Subcutaneous abdominal adipose tissue (tissue), 5 donors: ENCODE measurements around the gene HEMK1.

Experiments used
- H3K27ac ChIP-seq: one replicate; pipeline ENCODE4 v1.7.0; 2013; ENCODE audit warnings: low read depth, mild to moderate bottlenecking, inconsistent platforms, low read length, moderate library complexity
- H3K27me3 ChIP-seq, 5 donors: one replicate each; pipeline ENCODE4 v1.7.0; 2013; ENCODE audit warnings: low read length in 5 of 5, inconsistent platforms in 1 of 5; ENCODE audit not compliant: control insufficient read depth in 5 of 5, insufficient read depth in 4 of 5
- H3K36me3 ChIP-seq, 5 donors: one replicate each; pipeline ENCODE4 v1.7.0; 2013; ENCODE audit warnings: low read length in 5 of 5; ENCODE audit not compliant: control insufficient read depth in 5 of 5, insufficient read depth in 5 of 5
- H3K4me1 ChIP-seq, 5 donors: one replicate each; pipeline ENCODE4 v1.7.0; 2013; ENCODE audit warnings: low read length in 5 of 5, mild to moderate bottlenecking in 3 of 5, moderate library complexity in 1 of 5; ENCODE audit not compliant: control insufficient read depth in 5 of 5, insufficient read depth in 5 of 5
- H3K4me3 ChIP-seq, 5 donors: one replicate each; pipeline ENCODE4 v1.7.0; 2013; ENCODE audit warnings: low read length in 5 of 5, low read depth in 1 of 5
- H3K9ac ChIP-seq, 5 donors: one replicate each; pipeline ENCODE4 v1.7.0; 2013; ENCODE audit warnings: low read length in 5 of 5, mild to moderate bottlenecking in 4 of 5, moderate library complexity in 3 of 5
- H3K9me3 ChIP-seq, 5 donors: one replicate each; pipeline ENCODE4 v1.7.0; 2013; ENCODE audit warnings: low read length in 5 of 5; ENCODE audit not compliant: control insufficient read depth in 5 of 5
- donor health status: healthy.
- donor health status: healthy.
- donor health status: healthy.
- donor health status: healthy.
- donor health status: healthy.

Gene HEMK1

GRCh38 chr3:50545781-50546180 lies 23.5 kb upstream of the HEMK1 start:
- H3K4me1 ChIP-seq, result no peaks in the 10 kb centered on the region
- H3K27me3 ChIP-seq, result no peaks in the 10 kb centered on the region
- no peak overlapping the region for H3K4me3 ChIP-seq
- no peaks in the 10 kb centered on the region for H3K9me3 ChIP-seq
- H3K9ac ChIP-seq, result no peak overlapping the region
- no peak overlapping the region for H3K27ac ChIP-seq
- no peaks in the 10 kb centered on the region for H3K36me3 ChIP-seq

- Histone ChIP-seq H3K9me3 (no peaks in the 10 kb centered on the region), H3K36me3 (no peaks in the 10 kb centered on the region), H3K27me3 (peaks cover 0 to 6% (median 0%) of the 10 kb centered on the region in 5 donors), H3K9ac (no peak overlapping the region), H3K4me3 (no peak overlapping the region), H3K4me1 (no peaks in the 10 kb centered on the region), H3K27ac (no peak overlapping the region)
Observed at GRCh38 chr3:50549226-50549625, 20.1 kb upstream of the HEMK1 start.

GRCh38 chr3:50550079-50550736 lies 19.1 kb upstream of the HEMK1 start:
- H3K9me3 ChIP-seq, result no peaks in the 10 kb centered on the region
- H3K4me3 ChIP-seq, result no peak overlapping the region
- H3K4me1 ChIP-seq, result no peaks in the 10 kb centered on the region
- H3K9ac ChIP-seq, result no peak overlapping the region
- H3K36me3 ChIP-seq, result no peaks in the 10 kb centered on the region
- H3K27me3 ChIP-seq, result peaks cover 0 to 9% (median 2%) of the 10 kb centered on the region in 5 donors
- H3K27ac ChIP-seq, result no peak overlapping the region

GRCh38 chr3:50551054-50551659 lies 18.2 kb upstream of the HEMK1 start:
- Histone ChIP-seq H3K27ac (no peak overlapping the region), H3K36me3 (no peaks in the 10 kb centered on the region), H3K27me3 (peaks cover 0 to 14% (median 2%) of the 10 kb centered on the region in 5 donors), H3K4me1 (no peaks in the 10 kb centered on the region), H3K9me3 (no peaks in the 10 kb centered on the region), H3K4me3 (no peak overlapping the region), H3K9ac (no peak overlapping the region)

- no peaks in the 10 kb centered on the region for H3K9me3 ChIP-seq
- H3K4me1 ChIP-seq, result no peaks in the 10 kb centered on the region
- H3K36me3 ChIP-seq, result no peaks in the 10 kb centered on the region
- no peak overlapping the region for H3K27ac ChIP-seq
- H3K27me3 ChIP-seq, result peaks cover 0 to 14% (median 4%) of the 10 kb centered on the region in 5 donors
- no peak overlapping the region for H3K4me3 ChIP-seq
- H3K9ac ChIP-seq, result no peak overlapping the region
Observed at GRCh38 chr3:50551681-50552435, 17.5 kb upstream of the HEMK1 start.

- H3K4me1 ChIP-seq, result no peaks in the 10 kb centered on the region
- H3K36me3 ChIP-seq, result no peaks in the 10 kb centered on the region
- H3K27ac ChIP-seq, result no peak overlapping the region
- no peak overlapping the region for H3K9ac ChIP-seq
- no peaks in the 10 kb centered on the region for H3K9me3 ChIP-seq
- H3K4me3 ChIP-seq, result no peak overlapping the region
- peaks cover 0 to 14% (median 4%) of the 10 kb centered on the region in 5 donors for H3K27me3 ChIP-seq
Observed at GRCh38 chr3:50552598-50552997, 16.7 kb upstream of the HEMK1 start.

- Histone ChIP-seq H3K9ac (no peak overlapping the region), H3K4me1 (no peaks in the 10 kb centered on the region), H3K27ac (no peak overlapping the region), H3K9me3 (no peaks in the 10 kb centered on the region), H3K27me3 (peaks cover 0 to 14% (median 4%) of the 10 kb centered on the region in 5 donors), H3K36me3 (peaks cover 0 to 7% (median 0%) of the 10 kb centered on the region in 5 donors), H3K4me3 (no peak overlapping the region)
Observed at GRCh38 chr3:50554553-50554952, 14.8 kb upstream of the HEMK1 start.

GRCh38 chr3:50557106-50557505 lies 12.2 kb upstream of the HEMK1 start:
- no peak overlapping the region for H3K4me3 ChIP-seq
- H3K36me3 ChIP-seq, result peaks cover 0 to 10% (median 0%) of the 10 kb centered on the region in 5 donors
- H3K9me3 ChIP-seq, result no peaks in the 10 kb centered on the region
- peaks cover 0 to 14% (median 4%) of the 10 kb centered on the region in 5 donors for H3K27me3 ChIP-seq
- H3K27ac ChIP-seq, result no peak overlapping the region
- H3K4me1 ChIP-seq, result no peaks in the 10 kb centered on the region
- no peak overlapping the region for H3K9ac ChIP-seq

GRCh38 chr3:50557915-50558314 lies 11.4 kb upstream of the HEMK1 start:
- H3K4me1 ChIP-seq, result no peaks in the 10 kb centered on the region
- no peak overlapping the region for H3K27ac ChIP-seq
- peaks cover 0 to 10% (median 0%) of the 10 kb centered on the region in 5 donors for H3K36me3 ChIP-seq
- H3K4me3 ChIP-seq, result no peak overlapping the region
- peaks cover 0 to 12% (median 4%) of the 10 kb centered on the region in 5 donors for H3K27me3 ChIP-seq
- H3K9ac ChIP-seq, result no peak overlapping the region
- H3K9me3 ChIP-seq, result no peaks in the 10 kb centered on the region

- Histone ChIP-seq H3K4me3 (no peak overlapping the region), H3K36me3 (peaks cover 0 to 10% (median 2%) of the 10 kb centered on the region in 5 donors), H3K9me3 (no peaks in the 10 kb centered on the region), H3K4me1 (no peaks in the 10 kb centered on the region), H3K27me3 (peaks cover 0 to 7% (median 4%) of the 10 kb centered on the region in 5 donors), H3K27ac (no peak overlapping the region), H3K9ac (no peak overlapping the region)
Observed at GRCh38 chr3:50559702-50560101, 9.6 kb upstream of the HEMK1 start.
